Vagina (tissue), 2 donors: Measurements from ENCODE around the gene KRTAP1-3.

Source experiments
- CTCF ChIP-seq, 3 experiments: fragments of 450-650 bp in 2 of 3; fragments of 200-600 bp in 1 of 3; sonication (generic) in 1 of 3; IDR thresholded peaks; one replicate each; pipeline ENCODE4 v1.5.1; 2017 to 2019; ENCODE audit warnings: antibody characterized with exemption in 3 of 3, mild to moderate bottlenecking in 2 of 3, moderate library complexity in 2 of 3
- POLR2A ChIP-seq, 2 donors: fragments of 450-650 bp; IDR thresholded peaks; one replicate each; pipeline ENCODE4 v1.6.1; 2017; ENCODE audit warnings: antibody characterized with exemption in 2 of 2, mild to moderate bottlenecking in 2 of 2, moderate library complexity in 2 of 2
- POLR2AphosphoS5 ChIP-seq, 2 donors: sonication (generic); formaldehyde crosslinking; IDR thresholded peaks; one replicate each; pipeline ENCODE4 v1.9.0; 2017; ENCODE audit warnings: antibody characterized with exemption in 2 of 2, mild to moderate bottlenecking in 2 of 2, low read depth in 1 of 2; ENCODE audit not compliant: insufficient read depth in 1 of 2

- TF ChIP-seq CTCF (IDR thresholded peaks at IDR 0.05) (no peak), POLR2A (IDR thresholded peaks at IDR 0.05) (no peak), POLR2AphosphoS5 (IDR thresholded peaks at IDR 0.05; ENCODE audit: insufficient read depth in 1 of 2, low read depth in 1 of 2) (no peak)
Observed at GRCh38 chr17:41067281-41067680, 32.6 kb upstream of the KRTAP1-3 start.
